Left ventricle myocardium inferior (tissue), 1 donor: ENCODE data around the gene IMPG2. TPM values are rescaled to one million over a fixed set of nuclear protein-coding genes. Genes with fewer than 3 reads are reported as not detected.
"Not testable (repeated sequence)": the region's sequence is repeated elsewhere in the genome, so short reads cannot be mapped to it uniquely, and the experiment has no call there.

Source experiments
- DNase-seq: peaks from one replicate; pipeline ENCODE4 v3.0.0-alpha.2; 2020
- H3K27ac ChIP-seq: fragments of 200-600 bp; replicated peaks from 2 replicates; pipeline ENCODE4 v1.8.0; 2021
- H3K27me3 ChIP-seq: fragments of 200-600 bp; 2 replicates; pipeline ENCODE4 v1.8.0; 2021; ENCODE audit warnings: low read depth
- H3K36me3 ChIP-seq: fragments of 200-600 bp; 2 replicates; pipeline ENCODE4 v1.8.0; 2021
- H3K4me1 ChIP-seq: fragments of 200-600 bp; 2 replicates; pipeline ENCODE4 v1.8.0; 2021
- H3K4me3 ChIP-seq: fragments of 200-600 bp; 2 replicates; pipeline ENCODE4 v1.8.0; 2021; ENCODE audit warnings: mild to moderate bottlenecking, moderate library complexity
- H3K9me3 ChIP-seq: fragments of 200-600 bp; replicated peaks from 2 replicates; pipeline ENCODE4 v1.8.0; 2021
- CTCF ChIP-seq: fragments of 200-600 bp; IDR thresholded peaks from 2 replicates; pipeline ENCODE4 v1.8.0; 2021; ENCODE audit warnings: antibody characterized with exemption, mild to moderate bottlenecking, borderline replicate concordance
- intact Hi-C: fragments of 100-400 bp; cut with micrococcal nuclease; formaldehyde crosslinking; loops from one replicate; pipeline ENCODE4 v1.11.0; 2022
- total RNA-seq: library from RNA; stranded (reverse); fragmentation: NEBNext Ultra II Directional; extraction: Animal tissue kit (Norgen Biotek cat#: 25700); gene quantifications from one replicate; pipeline ENCODE4 v1.2.1, GENCODE V29; 2021
- donor health status: DM: no; HTN: yes; CAD: no; lungs with severe emphysema.

Gene IMPG2
- total RNA-seq, 1 donor from 2014 or later = 0.11 TPM

GRCh38 chr3:101310978-101311375 is 9.4 kb downstream of the IMPG2 start:
- DNase-seq = no peak
- TF ChIP-seq CTCF = no peak
- Histone ChIP-seq H3K4me3 (no peak overlapping the region), H3K36me3 (peaks cover 8% of the 10 kb centered on the region), H3K27me3 (no peaks in the 10 kb centered on the region), H3K27ac (no peak overlapping the region), H3K9me3 (peaks cover 25% of the 10 kb centered on the region), H3K4me1 (peaks cover 7% of the 10 kb centered on the region)
- intact Hi-C loops = no loop called here

DNA sequence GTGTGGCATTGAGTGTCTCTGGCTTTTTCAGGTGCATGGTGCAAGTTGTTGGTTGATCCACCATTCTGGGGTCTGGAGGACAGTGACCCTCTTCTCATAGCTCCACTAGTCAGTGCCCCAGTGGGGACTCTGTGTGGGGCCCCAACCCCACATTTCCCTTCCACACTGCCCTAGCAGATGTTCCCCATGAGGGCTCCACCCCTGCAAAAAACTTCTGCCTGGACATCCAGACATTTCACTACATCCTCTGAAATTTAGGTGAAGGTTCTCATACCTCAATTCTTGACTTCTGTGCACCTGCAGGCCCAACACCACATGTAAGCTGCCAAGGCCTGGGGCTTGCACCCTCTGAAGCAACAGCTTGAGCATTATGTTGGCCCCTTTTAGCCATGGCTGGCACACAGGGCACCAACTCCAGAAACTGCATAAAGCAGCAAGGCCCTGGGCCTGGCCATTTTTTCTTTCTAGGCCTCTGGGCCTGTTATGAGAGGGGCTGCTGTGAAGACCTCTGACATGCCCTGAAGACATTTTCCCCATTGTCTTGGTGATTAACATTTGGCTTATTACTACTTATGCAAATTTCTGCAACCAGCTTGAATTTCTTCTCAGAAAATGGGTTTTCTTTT is 12.1 kb downstream of the IMPG2 start:
- H3K36me3 ChIP-seq, H3K27ac ChIP-seq, DNase-seq, H3K4me3 ChIP-seq, H3K27me3 ChIP-seq, intact Hi-C loops, H3K4me1 ChIP-seq: not testable (repeated sequence)
- peaks cover 25% of the 10 kb centered on the region for H3K9me3 ChIP-seq

DNA sequence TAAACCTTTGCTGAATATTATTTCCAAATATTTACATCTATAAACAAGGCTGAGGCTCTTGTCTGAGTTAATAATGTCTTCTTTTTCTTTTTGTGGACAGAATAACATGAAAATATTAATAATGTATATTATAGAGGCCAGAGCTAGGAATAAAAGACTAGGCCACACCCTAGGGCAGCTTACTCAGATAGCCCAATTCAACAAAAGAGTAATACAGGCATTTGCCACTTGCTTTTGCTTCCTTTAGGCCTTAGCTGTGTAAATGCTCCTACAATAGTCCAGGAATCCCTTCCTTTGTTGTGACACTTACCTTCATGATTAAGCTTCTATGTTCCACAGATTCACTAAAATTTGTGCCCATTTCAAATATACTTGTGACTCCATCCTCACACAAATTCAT is 16.5 kb downstream of the IMPG2 start:
- intact Hi-C loops = no loop called here
- Histone ChIP-seq H3K4me1 (no peaks in the 10 kb centered on the region), H3K27me3 (no peaks in the 10 kb centered on the region), H3K4me3 (no peak overlapping the region), H3K9me3 (peaks cover 16% of the 10 kb centered on the region), H3K27ac (no peak overlapping the region), H3K36me3 (peaks cover 4% of the 10 kb centered on the region)
- DNase-seq = no peak
- TF ChIP-seq CTCF = no peak

DNA sequence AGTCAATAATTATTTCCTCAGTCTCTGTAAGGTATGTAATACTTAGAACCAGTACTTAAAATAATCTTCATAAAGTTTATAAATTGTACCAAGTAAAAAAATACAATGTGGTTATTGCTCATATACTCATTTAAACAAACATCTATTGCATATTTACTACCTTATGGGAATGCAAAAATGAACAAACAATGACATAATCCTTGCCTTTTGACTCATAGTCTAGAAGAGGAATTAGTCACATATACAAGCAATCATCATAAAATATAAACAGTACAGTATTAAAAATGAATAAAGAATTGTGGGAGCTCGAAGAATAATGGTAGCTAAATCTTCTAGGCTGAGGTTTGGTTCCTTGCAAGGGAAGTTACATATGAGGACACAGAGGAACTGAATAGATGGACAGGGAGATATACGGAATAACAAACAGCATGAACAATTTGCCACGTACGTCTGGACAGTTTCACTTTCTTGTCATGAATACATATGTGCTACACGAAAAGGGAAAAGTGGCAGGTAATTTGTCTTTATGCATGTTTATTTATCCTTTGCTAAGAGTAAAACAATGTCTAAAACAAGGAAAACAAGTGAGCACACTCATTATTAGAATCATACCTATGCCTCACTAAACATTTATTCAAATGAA is 17.2 kb downstream of the IMPG2 start:
- H3K27ac ChIP-seq = no peak overlapping the region
- no peaks in the 10 kb centered on the region for H3K36me3 ChIP-seq
- no peak overlapping the region for H3K4me3 ChIP-seq
- TF ChIP-seq CTCF = no peak
- no peaks in the 10 kb centered on the region for H3K27me3 ChIP-seq
- DNase-seq = no peak
- intact Hi-C loops = no loop called here
- peaks cover 10% of the 10 kb centered on the region for H3K9me3 ChIP-seq
- H3K4me1 ChIP-seq = no peaks in the 10 kb centered on the region

DNA sequence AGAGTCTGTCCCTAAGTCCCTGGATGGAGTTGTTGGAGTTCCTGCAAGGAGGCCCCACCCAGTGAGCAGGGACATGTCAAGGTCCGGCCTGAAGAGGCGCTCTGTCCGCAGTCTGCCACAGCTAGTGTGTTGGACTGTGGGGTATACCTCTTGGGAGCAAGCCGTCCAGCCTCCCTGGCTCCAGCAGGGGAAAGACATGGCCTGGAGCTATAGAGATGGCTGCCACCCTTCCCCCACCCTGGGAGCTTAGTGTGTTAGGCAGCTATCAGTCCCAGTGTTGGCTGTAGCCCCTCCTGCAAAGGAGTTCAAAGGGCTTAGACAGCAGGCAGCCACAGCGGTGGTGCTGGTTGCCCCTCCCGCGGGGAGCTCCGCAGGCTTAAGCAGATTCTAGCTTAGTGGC is 20.3 kb downstream of the IMPG2 start:
- peaks cover 12% of the 10 kb centered on the region for H3K9me3 ChIP-seq
- no peak overlapping the region for H3K27ac ChIP-seq
- DNase-seq = no peak
- no peaks in the 10 kb centered on the region for H3K4me1 ChIP-seq
- H3K4me3 ChIP-seq = no peak overlapping the region
- H3K27me3 ChIP-seq = no peaks in the 10 kb centered on the region
- TF ChIP-seq CTCF = no peak
- intact Hi-C loops = no loop called here
- no peaks in the 10 kb centered on the region for H3K36me3 ChIP-seq

- intact Hi-C loops = no loop called here
- Histone ChIP-seq H3K9me3 (peaks cover 22% of the 10 kb centered on the region), H3K27ac (no peak overlapping the region)
Measured at GRCh38 chr3:101292027-101292426, 28.3 kb downstream of the IMPG2 start.

More at GRCh38 chr3:101292027-101292426, 28.3 kb downstream of the IMPG2 start:
- no peak for DNase-seq
- no peak for TF ChIP-seq CTCF
- H3K4me1 ChIP-seq = no peaks in the 10 kb centered on the region
- H3K4me3 ChIP-seq = no peak overlapping the region
- H3K36me3 ChIP-seq = no peaks in the 10 kb centered on the region
- no peaks in the 10 kb centered on the region for H3K27me3 ChIP-seq
